Measurements from ENCODE around the gene CPNE5. TPM values are rescaled to one million over a fixed set of nuclear protein-coding genes. Genes with fewer than 3 reads are reported as not detected.

CPNE5 gene
- total and polyA plus RNA-seq, 9 of the 15 experiments (the other 6 are each of a cell fraction or from before 2014, with no cell fraction given) = 0.14 to 1.0 (median 0.46) TPM; not detected in 2

- TF ChIP-seq NR0B1 (IDR thresholded peaks at IDR 0.05; ENCODE audit: partially characterized antibody) (no peak), ADNP (tag; IDR thresholded peaks at IDR 0.05) (peak; percentile 74; the same call in 1 of the 2 replicates), ZBTB26 (CRISPR knock-in tag; IDR thresholded peaks at IDR 0.05) (no peak), STAT5A (IDR thresholded peaks at IDR 0.05; ENCODE audit: borderline replicate concordance, low read length) (no peak), ZNF224 (CRISPR knock-in tag; IDR thresholded peaks at IDR 0.05) (no peak), PURB (CRISPR knock-in tag; IDR thresholded peaks at IDR 0.05; ENCODE audit: low read depth) (no peak), ZNF134 (CRISPR knock-in tag; conservative IDR thresholded peaks at IDR 0.05) (peak; percentile 17; the same call in 1 of the 2 replicates), KAT2B (IDR thresholded peaks at IDR 0.05; ENCODE audit: low read depth, low read length) (no peak), SMARCC2 (IDR thresholded peaks at IDR 0.05; ENCODE audit: low read depth) (peak; percentile 69; the same call in 1 of the 2 replicates), SNRNP70 (optimal IDR thresholded peaks at IDR 0.05; ENCODE audit: low read depth, low read length) (no peak), SNIP1 (IDR thresholded peaks at IDR 0.05; ENCODE audit: low read depth) (no peak), RBBP5 (IDR thresholded peaks at IDR 0.05; ENCODE audit: borderline replicate concordance, insufficient read depth, low read length, poor library complexity, severe bottlenecking) (no peak), HNRNPK (IDR thresholded peaks at IDR 0.05; ENCODE audit: low read depth, low read length, poor library complexity, severe bottlenecking) (no peak), SPI1 (IDR thresholded peaks at IDR 0.05; ENCODE audit: borderline replicate concordance, low read depth, low read length) (peak; percentile 56; the same call in 1 of the 2 replicates), ZNF444 (CRISPR knock-in tag; IDR thresholded peaks at IDR 0.05) (peak; percentile 6; the same call in 1 of the 2 replicates), FOXO4 (CRISPR knock-in tag; IDR thresholded peaks at IDR 0.05) (no peak), EP400 (IDR thresholded peaks at IDR 0.05) (peak; percentile 79), MTF1 (CRISPR knock-in tag; IDR thresholded peaks at IDR 0.05; ENCODE audit: borderline replicate concordance) (no peak), ZNF717 (CRISPR knock-in tag; IDR thresholded peaks at IDR 0.05) (no peak), EWSR1 (IDR thresholded peaks at IDR 0.05; ENCODE audit: borderline replicate concordance, low read depth, partially characterized antibody) (no peak), GTF2E2 (tag; IDR thresholded peaks at IDR 0.05) (0 out of 2 replicates have a peak, but pooled peaks have one; percentile 22)
- TF ChIP-seq, protein P1, sequence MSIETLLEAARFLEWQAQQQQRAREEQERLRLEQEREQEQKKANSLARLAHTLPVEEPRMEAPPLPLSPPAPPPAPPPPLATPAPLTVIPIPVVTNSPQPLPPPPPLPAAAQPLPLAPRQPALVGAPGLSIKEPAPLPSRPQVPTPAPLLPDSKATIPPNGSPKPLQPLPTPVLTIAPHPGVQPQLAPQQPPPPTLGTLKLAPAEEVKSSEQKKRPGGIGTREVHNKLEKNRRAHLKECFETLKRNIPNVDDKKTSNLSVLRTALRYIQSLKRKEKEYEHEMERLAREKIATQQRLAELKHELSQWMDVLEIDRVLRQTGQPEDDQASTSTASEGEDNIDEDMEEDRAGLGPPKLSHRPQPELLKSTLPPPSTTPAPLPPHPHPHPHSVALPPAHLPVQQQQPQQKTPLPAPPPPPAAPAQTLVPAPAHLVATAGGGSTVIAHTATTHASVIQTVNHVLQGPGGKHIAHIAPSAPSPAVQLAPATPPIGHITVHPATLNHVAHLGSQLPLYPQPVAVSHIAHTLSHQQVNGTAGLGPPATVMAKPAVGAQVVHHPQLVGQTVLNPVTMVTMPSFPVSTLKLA (conservative IDR thresholded peaks at IDR 0.05) = peak in 1 of 2 experiments; percentile 35; a peak in 2 of 4 replicates
These were observed 18.3 kb downstream of the CPNE5 start (continued) for GRCh38 chr6:36820700-36821580.
